HG03135 (cell line): Measurements from ENCODE around the gene ACOX1.

Source experiments
- ATAC-seq: cut with Tn5 transposase; IDR thresholded peaks from one replicate; pipeline ENCODE4 v1.9.1; 2021; ENCODE audit warnings: mild to moderate bottlenecking, moderate library complexity; ENCODE audit not compliant: unreplicated experiment

ACOX1 gene

GRCh38 chr17:75909812-75910274 is 69.1 kb downstream of the ACOX1 start:
- ATAC-seq = no peak

DNA sequence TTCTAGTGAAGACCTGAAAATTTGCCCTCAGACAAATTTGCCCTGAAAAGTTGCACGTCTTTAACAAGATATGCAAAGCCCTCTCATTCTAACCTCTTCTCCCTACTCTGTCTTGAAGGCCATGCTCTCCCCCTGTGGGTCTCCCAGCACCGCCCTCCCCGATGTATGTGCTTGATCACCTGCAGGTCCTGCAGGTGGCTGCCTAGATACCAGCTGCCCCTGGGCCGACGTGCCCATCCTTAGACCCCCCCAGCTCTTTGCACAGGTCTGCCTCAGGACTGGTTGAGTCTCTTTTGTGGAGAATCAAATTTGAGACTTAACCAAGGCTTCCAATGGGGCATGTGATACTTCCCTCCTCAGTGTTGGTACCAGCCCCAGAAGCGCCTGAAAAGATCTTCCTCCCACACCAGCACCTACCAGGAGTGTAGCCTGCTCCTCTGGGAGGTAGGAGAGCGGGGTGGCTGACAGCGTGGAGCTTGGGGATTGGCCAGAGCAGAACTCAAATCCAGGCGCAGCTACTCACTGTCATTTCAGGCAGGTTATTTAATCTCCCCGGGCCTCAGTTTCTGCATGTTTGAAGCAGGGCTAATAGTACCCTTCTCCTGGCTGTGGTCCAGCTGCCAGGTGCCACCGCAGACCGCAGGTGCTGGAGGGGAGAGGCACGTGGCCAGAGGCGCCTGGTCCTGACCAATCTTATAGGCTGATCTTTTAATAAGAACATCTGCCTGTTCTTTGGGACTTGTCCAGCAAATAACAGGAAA is 69.7 kb downstream of the ACOX1 start:
- no peak for ATAC-seq

DNA sequence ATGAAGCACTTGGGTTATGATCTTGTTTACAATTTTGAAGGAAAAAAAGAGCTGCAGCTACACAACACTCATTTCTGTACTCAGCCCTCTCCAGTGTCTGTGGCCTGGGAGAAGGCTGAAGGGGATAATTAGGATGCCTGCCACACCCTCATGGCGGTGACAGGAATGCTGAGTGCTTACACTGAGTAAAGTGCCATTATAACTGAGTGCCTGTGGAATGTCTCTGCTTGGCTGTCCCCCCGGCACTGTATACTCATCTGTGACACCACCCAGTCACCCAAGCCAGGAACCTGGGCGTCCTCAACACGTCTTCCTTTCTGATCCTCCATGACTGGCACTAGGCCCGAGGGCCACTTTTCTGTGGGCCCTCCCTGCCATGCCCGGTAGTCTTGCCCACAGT is 70.8 kb downstream of the ACOX1 start:
- no peak for ATAC-seq

GRCh38 chr17:75906143-75906884 is 72.7 kb downstream of the ACOX1 start:
- ATAC-seq = no peak

DNA sequence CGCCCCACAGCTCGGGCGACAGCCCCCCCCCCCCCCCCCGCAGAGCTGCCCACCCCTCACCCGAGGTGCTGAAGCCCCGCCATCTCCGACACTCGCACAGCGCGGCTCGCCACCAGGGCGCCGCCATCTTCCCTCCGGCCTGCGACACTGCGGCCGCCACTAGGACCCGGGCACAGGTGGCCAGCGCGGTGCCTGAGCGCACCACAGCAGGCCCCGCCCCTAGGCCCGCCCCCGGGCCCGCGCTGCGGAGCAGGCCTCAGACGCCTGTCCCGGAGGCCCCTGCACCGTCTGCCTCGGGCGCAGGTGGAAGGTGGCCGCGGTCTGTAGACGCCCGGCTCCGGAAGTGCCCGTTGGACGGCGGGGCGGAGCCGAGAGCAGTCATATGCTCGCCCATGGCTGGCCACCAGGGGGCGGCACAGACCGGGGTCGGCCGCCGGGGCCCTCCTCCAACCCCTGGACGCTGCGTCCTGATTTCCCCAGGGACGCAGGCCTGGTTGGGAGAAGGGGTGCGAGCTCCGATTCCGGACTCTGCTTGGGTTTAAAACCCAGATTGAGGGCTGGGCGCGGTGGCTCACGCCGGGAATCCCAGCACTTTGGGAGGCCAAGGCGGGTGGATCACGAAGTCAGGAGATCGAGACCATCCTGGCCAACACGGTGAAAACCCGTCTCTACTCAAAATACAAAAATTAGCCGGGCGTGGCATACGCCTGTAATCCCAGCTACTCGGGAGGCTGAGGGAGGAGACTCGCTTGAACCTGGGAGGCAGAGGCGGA is 74.0 kb downstream of the ACOX1 start, which contains the start of gene MRPL38:
Gene MRPL38 (minus strand): TSS at position 136 of the 773 bp plus-strand sequence. CDS start 9 bp downstream, at position 127.
- ATAC-seq = peak; percentile 96

- ATAC-seq = no peak
Measured at GRCh38 chr17:75902406-75902805, 76.6 kb downstream of the ACOX1 start.

DNA sequence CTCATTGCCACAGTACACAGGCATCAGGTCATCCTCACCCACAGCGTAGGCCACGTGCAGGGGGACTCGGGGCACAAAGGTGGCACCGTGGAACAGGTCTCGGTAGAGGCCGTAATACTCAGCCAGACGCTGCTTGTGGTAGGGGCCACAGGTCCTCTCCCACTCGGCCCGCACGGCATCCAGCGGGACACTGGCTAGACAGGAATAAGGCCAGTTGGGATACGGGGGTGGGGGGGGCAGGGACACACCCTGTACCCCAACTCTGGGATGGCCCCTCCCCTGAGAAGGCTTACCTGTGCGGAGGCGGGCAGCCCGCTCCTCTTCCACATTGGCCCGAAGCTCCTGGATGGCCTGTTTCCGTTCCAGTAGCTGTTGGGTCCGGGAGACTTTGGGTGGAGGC is 77.2 kb downstream of the ACOX1 start:
- ATAC-seq = no peak

- ATAC-seq = no peak
Measured at GRCh38 chr17:75900691-75901533, 78.1 kb downstream of the ACOX1 start.

DNA sequence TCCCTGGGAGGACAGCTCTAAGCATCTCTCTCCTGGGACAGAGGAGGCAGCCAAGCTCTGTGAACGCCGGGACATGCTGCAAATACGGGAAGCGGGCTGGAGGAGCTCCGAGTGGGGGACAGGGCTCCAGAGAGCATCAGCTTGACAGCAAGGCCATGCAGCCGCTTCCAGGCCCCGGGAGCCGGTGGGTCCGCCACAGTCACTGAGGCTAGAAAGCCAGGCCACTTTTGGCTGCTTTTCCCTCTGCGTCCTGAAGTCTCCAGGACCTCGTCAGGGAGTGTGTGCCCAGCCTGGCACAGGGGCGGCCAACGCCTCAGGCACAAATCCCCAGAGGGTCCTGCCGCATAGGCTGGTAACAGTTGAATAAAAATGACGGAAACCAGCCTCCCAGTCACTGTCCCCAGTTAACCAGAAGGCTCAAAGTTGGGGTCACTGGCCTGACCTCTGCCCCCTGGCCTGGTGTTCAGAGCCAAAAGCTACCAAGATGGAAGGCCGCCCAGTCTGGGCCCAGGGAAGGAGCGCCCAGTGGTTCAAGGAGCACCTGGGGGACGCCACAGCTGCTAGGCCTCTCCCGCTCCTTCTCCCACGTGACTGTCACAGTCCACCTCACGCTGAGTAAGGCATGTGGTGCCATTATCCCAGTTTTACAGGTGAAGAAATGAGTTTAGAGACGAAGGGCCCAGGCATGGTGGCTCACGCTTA is 79.0 kb downstream of the ACOX1 start:
- no peak for ATAC-seq

DNA sequence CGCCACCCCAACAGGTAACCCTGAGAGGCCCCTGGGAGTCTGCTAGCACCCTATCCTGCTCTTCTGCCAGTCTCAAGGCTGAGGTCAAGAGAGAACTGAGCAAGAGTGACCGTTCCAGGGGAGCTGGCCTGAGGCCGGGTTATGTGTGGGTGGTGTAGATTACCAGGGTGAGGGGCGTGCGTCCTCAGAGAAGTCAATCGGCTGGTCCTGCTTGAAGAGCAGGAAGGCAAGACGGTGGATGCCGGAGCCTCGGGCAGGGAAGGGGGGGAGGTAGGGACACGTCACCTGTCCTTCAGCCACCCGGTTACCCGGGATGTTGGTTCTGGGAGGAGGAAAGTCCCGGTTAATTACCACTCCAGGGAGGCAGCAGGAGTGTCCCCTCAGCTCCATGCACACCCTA is 79.6 kb downstream of the ACOX1 start:
- no peak for ATAC-seq

DNA sequence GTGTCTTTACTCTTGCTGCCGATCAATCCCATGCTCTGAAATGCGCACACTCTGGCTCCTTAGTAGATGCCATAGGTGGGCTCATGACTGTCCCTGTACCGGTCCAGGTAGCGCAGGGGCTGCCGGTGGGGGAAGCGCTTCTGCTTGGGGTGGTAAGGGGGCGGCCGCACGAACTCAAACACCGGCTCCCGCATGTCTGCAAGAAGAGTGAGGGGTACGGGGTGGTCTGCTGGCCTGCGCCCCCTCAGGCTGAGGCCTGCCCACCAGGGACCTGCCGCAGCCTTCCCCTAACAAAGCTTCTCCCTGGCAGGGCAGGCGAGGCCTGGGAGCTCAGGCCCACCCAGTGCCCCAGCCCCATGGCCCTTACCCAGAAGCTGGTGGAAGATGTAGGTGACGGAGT is 80.2 kb downstream of the ACOX1 start:
- no peak for ATAC-seq

DNA sequence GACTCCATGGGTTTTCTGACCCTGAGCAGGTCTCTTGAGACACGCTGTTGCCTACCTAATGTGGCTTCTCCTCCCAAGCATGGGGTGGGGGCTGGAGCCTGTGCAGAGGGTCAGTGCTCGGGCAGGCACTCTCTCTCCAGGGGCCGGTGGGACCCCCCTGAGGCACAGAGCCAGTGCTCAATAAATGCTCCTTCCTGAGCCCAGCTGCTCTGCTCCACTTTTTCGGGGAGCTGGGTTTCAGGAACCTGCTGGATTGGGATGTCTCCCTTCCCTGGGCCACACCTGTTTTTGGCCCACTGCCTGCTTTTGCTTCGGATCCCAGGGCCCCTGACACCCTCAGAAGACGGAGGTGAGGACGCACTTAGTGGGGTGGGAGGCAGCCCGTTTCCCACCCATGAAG is 80.9 kb downstream of the ACOX1 start:
- no peak for ATAC-seq

DNA sequence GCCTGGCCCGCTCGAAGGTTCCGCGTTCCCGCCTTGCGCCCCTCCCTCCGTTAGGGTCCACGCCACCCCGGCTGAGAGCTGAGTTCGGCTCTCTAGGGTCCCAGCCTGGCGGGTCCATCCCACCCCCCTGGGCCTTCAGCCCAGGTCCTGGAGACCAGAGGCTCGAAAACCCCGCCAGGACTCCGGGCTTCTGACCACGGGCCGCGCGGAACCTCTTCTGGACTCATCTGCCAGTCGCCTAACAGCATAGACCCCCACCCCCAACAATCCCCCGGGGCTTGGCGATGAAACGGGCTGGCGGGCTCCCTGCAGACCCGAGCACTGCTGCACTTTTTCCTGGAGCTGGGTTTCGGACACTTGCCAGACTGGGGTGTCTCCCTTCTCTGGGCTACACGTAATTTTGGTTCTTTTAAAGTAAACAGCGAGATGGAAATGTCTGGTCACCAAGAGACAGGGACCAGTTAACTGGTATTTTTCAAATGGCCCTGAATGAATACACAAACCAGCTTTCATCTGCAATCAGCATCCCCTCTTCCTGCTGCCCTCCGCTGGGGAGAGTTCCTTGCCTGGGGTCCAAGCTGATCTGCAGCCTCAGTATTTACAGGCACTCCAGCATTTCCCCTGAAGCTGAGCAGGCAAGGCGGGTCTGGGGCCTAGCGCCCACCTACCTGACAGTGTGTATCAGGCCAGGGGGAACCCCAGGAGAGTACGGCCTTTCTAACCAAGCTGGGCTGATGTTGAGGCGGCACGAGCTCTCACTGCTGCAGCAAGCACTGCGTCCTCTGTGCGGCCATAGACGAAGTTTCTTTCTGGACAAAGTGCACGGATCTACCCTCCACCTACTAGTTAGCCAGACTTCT is 81.6 kb downstream of the ACOX1 start:
- no peak for ATAC-seq

GRCh38 chr17:75896415-75897159 is 82.4 kb downstream of the ACOX1 start, which contains the start of gene TRIM65:
Gene TRIM65, minus strand, starts transcription at chr17:75896951. Its CDS starts 14 bp downstream, at chr17:75896937.
- peak; percentile 55 for ATAC-seq

GRCh38 chr17:75895370-75896155 is 83.4 kb downstream of the ACOX1 start:
- no peak for ATAC-seq

DNA sequence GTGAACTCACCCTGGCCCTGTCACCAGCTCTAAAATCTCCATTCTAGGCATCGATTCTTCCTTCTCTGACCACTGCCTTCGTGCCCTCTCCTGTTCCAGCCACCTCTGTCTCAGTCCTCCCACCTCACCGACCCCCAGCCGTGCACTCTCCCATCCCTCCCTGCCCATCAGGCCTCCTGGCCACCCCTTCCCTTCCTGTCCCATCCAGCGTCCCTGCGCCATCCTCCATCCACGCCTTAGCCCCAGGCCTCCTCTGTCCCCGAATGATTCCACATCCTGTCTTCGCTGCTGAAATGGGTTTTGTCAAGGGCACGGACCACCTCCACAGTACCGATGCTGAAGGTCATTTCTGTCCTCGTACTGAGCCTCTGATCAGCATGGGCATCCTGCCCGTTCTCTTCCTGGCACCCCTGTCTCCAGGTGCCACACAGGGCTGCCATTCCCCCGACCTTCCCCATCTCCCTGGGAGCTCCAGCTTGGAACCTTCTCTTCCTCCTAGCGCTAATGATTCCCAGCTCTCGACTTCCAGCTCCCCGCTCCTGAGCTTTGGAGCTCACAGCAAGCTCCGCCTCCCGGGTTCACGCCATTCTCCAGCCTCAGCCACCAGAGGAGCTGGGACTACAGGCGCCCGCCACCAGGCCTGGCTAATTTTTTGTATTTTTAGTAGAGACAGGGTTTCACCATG is 84.8 kb downstream of the ACOX1 start:
- ATAC-seq = no peak
